ENCODE data around the gene CEP112. TPM values are rescaled to one million over a fixed set of nuclear protein-coding genes. Genes with fewer than 3 reads are reported as not detected.

The CEP112 gene
- total RNA-seq, 1 donor from 2014 or later = 9.7 TPM

GRCh38 chr17:65637786-65638185, 554.1 kb downstream of the CEP112 start:
- H3K4me1 Mint-ChIP-seq = peaks cover 30% of the 10 kb centered on the region
- no peak overlapping the region for H3K4me2 ChIP-seq
- H3K27ac Mint-ChIP-seq = no peak overlapping the region

DNA sequence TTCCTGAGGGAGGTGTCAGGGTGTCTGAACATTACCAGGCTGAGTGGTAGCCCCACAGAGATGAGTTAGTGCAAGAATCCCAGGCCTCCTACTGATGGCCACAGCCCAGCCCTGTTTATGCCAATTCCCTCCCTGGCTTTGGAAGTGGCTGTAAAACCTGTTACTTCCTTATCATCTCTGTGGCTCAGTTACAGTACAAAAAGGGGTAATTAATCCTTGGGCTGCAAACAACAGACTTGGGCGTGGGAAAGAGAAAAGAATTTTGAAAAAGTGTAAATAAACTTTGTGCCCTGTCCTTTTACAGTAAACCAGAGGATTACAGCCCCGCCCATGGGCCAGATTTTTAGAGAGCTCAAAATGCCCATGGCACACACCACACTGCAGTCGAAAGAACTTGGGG, 557.4 kb downstream of the CEP112 start:
- no peak overlapping the region for H3K27ac ChIP-seq
- H3K9me3 Mint-ChIP-seq = no peaks in the 10 kb centered on the region
- H3K9me3 ChIP-seq (ENCODE audit: low read depth) = no peaks in the 10 kb centered on the region
- no peaks in the 10 kb centered on the region for H3F3A ChIP-seq (ENCODE audit: low read depth)
- H3K79me2 ChIP-seq (ENCODE audit: low read depth) = no peaks in the 10 kb centered on the region
- peaks cover 2% of the 10 kb centered on the region for H3K27me3 Mint-ChIP-seq (ENCODE audit: insufficient read depth, low read depth)
- no peak for DNase-seq (ENCODE audit: low spot score)
- H3K9ac ChIP-seq = no peak overlapping the region
- peaks cover 33% of the 10 kb centered on the region for H3K4me1 Mint-ChIP-seq
- H3K27me3 ChIP-seq = no peaks in the 10 kb centered on the region
- TF ChIP-seq EZH2phosphoT487 (IDR thresholded peaks at IDR 0.05) = no peak
- no peak for TF ChIP-seq EZH2 (IDR thresholded peaks at IDR 0.05)
- TF ChIP-seq, protein P1, sequence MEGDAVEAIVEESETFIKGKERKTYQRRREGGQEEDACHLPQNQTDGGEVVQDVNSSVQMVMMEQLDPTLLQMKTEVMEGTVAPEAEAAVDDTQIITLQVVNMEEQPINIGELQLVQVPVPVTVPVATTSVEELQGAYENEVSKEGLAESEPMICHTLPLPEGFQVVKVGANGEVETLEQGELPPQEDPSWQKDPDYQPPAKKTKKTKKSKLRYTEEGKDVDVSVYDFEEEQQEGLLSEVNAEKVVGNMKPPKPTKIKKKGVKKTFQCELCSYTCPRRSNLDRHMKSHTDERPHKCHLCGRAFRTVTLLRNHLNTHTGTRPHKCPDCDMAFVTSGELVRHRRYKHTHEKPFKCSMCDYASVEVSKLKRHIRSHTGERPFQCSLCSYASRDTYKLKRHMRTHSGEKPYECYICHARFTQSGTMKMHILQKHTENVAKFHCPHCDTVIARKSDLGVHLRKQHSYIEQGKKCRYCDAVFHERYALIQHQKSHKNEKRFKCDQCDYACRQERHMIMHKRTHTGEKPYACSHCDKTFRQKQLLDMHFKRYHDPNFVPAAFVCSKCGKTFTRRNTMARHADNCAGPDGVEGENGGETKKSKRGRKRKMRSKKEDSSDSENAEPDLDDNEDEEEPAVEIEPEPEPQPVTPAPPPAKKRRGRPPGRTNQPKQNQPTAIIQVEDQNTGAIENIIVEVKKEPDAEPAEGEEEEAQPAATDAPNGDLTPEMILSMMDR (IDR thresholded peaks at IDR 0.05) = no peak
- no peaks in the 10 kb centered on the region for H3K4me1 ChIP-seq
- no peak overlapping the region for H3K4me3 ChIP-seq
- H2AFZ ChIP-seq (replicated peaks) = no peak overlapping the region
- no peak overlapping the region for H3K4me3 Mint-ChIP-seq
- H4K20me1 ChIP-seq (ENCODE audit: low read depth) = no peaks in the 10 kb centered on the region
- no peak overlapping the region for H3K4me2 ChIP-seq
- H3K36me3 ChIP-seq = no peaks in the 10 kb centered on the region
- no peak overlapping the region for H3K27ac Mint-ChIP-seq
- peaks cover 28% of the 10 kb centered on the region for H3K36me3 Mint-ChIP-seq

More at GRCh38 chr17:65637786-65638185, 554.1 kb downstream of the CEP112 start:
- H3K36me3 Mint-ChIP-seq = peaks cover 44% of the 10 kb centered on the region
- Histone ChIP-seq H2AFZ (replicated peaks) (no peak overlapping the region), H3K27ac (no peak overlapping the region), H3K9me3 (ENCODE audit: low read depth) (no peaks in the 10 kb centered on the region), H3K79me2 (ENCODE audit: low read depth) (no peaks in the 10 kb centered on the region), H3K36me3 (no peaks in the 10 kb centered on the region), H4K20me1 (ENCODE audit: low read depth) (no peaks in the 10 kb centered on the region), H3F3A (ENCODE audit: low read depth) (no peaks in the 10 kb centered on the region), H3K4me3 (no peak overlapping the region), H3K27me3 (no peaks in the 10 kb centered on the region), H3K4me1 (no peaks in the 10 kb centered on the region), H3K9ac (no peak overlapping the region)
- H3K27me3 Mint-ChIP-seq (ENCODE audit: insufficient read depth, low read depth) = peaks cover 4% of the 10 kb centered on the region
- no peak for DNase-seq (ENCODE audit: low spot score)
- peaks cover 11% of the 10 kb centered on the region for H3K9me3 Mint-ChIP-seq
- no peak overlapping the region for H3K4me3 Mint-ChIP-seq
- TF ChIP-seq, protein P1 (IDR thresholded peaks at IDR 0.05) = no peak

- Mint-ChIP-seq H3K9me3 (no peaks in the 10 kb centered on the region), H3K4me3 (no peak overlapping the region), H3K4me1 (peaks cover 38% of the 10 kb centered on the region), H3K27me3 (ENCODE audit: insufficient read depth, low read depth) (peaks cover 2% of the 10 kb centered on the region), H3K36me3 (peaks cover 30% of the 10 kb centered on the region), H3K27ac (no peak overlapping the region)
- Histone ChIP-seq H3K27ac (no peak overlapping the region), H3K4me2 (no peak overlapping the region), H3K9ac (no peak overlapping the region), H3K4me3 (no peak overlapping the region), H3K79me2 (ENCODE audit: low read depth) (no peaks in the 10 kb centered on the region), H3K36me3 (no peaks in the 10 kb centered on the region), H3K9me3 (ENCODE audit: low read depth) (no peaks in the 10 kb centered on the region), H2AFZ (replicated peaks) (no peak overlapping the region), H3K27me3 (no peaks in the 10 kb centered on the region), H3K4me1 (no peaks in the 10 kb centered on the region), H4K20me1 (ENCODE audit: low read depth) (no peaks in the 10 kb centered on the region), H3F3A (ENCODE audit: low read depth) (no peaks in the 10 kb centered on the region)
- DNase-seq (ENCODE audit: low spot score) = no peak
- TF ChIP-seq EZH2phosphoT487 (IDR thresholded peaks at IDR 0.05) (no peak), EZH2 (IDR thresholded peaks at IDR 0.05) (no peak)
- TF ChIP-seq, protein P1 (IDR thresholded peaks at IDR 0.05) = no peak
Measured at GRCh38 chr17:65633988-65634387, 557.9 kb downstream of the CEP112 start.

All from neural progenitor cell (in vitro differentiated cells).